ENCODE data around the gene CSTF2T. TPM values are rescaled to one million over a fixed set of nuclear protein-coding genes. Genes with fewer than 3 reads are reported as not detected.

CSTF2T gene, protein sequence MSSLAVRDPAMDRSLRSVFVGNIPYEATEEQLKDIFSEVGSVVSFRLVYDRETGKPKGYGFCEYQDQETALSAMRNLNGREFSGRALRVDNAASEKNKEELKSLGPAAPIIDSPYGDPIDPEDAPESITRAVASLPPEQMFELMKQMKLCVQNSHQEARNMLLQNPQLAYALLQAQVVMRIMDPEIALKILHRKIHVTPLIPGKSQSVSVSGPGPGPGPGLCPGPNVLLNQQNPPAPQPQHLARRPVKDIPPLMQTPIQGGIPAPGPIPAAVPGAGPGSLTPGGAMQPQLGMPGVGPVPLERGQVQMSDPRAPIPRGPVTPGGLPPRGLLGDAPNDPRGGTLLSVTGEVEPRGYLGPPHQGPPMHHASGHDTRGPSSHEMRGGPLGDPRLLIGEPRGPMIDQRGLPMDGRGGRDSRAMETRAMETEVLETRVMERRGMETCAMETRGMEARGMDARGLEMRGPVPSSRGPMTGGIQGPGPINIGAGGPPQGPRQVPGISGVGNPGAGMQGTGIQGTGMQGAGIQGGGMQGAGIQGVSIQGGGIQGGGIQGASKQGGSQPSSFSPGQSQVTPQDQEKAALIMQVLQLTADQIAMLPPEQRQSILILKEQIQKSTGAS
- 15.3 TPM for total RNA-seq
- long read RNA-seq, full-length matches to known transcripts, result 27 of 27 reads
- long read RNA-seq, partial matches to known transcripts, result 0 of 27 reads
- long read RNA-seq, other reads (novel, unspliced or antisense), result 0 of 27 reads

GRCh38 chr10:51699475-51700227, at the start of gene CSTF2T:
Gene CSTF2T, minus strand, starts transcription at chr10:51699595. Its CDS starts 46 bp downstream, at chr10:51699549.
- TF ChIP-seq CTCF (IDR thresholded peaks at IDR 0.05), result no peak
- intact Hi-C loops (cut with DNase I), result no loop called here
- H3K9me3 ChIP-seq, result no peaks in the 10 kb centered on the region
- H3K36me3 ChIP-seq, result peaks cover 6% of the 10 kb centered on the region
- H3K4me1 ChIP-seq, result peaks cover 38% of the 10 kb centered on the region
- H3K27me3 ChIP-seq, result no peaks in the 10 kb centered on the region
- peak within 1 kb of the TSS; percentile 99 for H3K27ac ChIP-seq
- ATAC-seq (peak; percentile 97), DNase-seq (peak; percentile 91)
- peak within 1 kb of the TSS; percentile 88 for H3K4me3 ChIP-seq

- ATAC-seq (no peak), DNase-seq (no peak)
- Histone ChIP-seq H3K36me3 (no peaks in the 10 kb centered on the region), H3K27me3 (no peaks in the 10 kb centered on the region), H3K27ac (no peak overlapping the region), H3K9me3 (no peaks in the 10 kb centered on the region), H3K4me1 (no peaks in the 10 kb centered on the region), H3K4me3 (no peak overlapping the region)
- intact Hi-C loops (cut with DNase I), result no loop called here
- TF ChIP-seq CTCF (IDR thresholded peaks at IDR 0.05), result no peak
Observed at GRCh38 chr10:51748959-51749358, 49.6 kb upstream of the CSTF2T start.

DNA sequence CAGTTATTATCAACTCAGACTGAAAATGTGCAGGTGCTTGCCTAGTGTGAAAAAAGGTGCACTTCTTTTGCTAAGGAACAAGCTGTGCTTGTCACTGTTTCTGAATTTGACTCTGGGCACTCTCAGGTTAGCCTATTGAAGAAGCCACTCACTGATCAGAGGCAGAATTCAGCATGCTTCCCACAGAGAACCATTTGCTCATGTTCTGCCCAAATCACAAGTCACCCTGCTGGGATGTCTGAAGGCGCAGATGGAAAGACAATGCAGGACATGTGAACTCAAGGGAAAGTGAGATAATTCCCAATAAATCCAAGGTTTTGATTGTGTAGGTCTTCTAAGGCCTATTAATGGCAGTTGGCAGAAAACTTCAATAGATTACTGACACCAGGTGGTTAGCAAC, 47.8 kb upstream of the CSTF2T start:
- DNase-seq (no peak), ATAC-seq (no peak)
- Histone ChIP-seq H3K27me3 (no peaks in the 10 kb centered on the region), H3K36me3 (no peaks in the 10 kb centered on the region), H3K27ac (no peak overlapping the region), H3K4me1 (no peaks in the 10 kb centered on the region), H3K9me3 (no peaks in the 10 kb centered on the region), H3K4me3 (no peak overlapping the region)
- intact Hi-C loops (cut with DNase I), result no loop called here
- TF ChIP-seq CTCF (IDR thresholded peaks at IDR 0.05), result no peak

GRCh38 chr10:51745397-51745796, 46.0 kb upstream of the CSTF2T start:
- Histone ChIP-seq H3K27me3 (no peaks in the 10 kb centered on the region), H3K4me1 (no peaks in the 10 kb centered on the region), H3K27ac (no peak overlapping the region), H3K4me3 (no peak overlapping the region), H3K9me3 (no peaks in the 10 kb centered on the region), H3K36me3 (no peaks in the 10 kb centered on the region)
- intact Hi-C loops (cut with DNase I), result no loop called here
- DNase-seq (no peak), ATAC-seq (no peak)
- no peak for TF ChIP-seq CTCF (IDR thresholded peaks at IDR 0.05)

DNA sequence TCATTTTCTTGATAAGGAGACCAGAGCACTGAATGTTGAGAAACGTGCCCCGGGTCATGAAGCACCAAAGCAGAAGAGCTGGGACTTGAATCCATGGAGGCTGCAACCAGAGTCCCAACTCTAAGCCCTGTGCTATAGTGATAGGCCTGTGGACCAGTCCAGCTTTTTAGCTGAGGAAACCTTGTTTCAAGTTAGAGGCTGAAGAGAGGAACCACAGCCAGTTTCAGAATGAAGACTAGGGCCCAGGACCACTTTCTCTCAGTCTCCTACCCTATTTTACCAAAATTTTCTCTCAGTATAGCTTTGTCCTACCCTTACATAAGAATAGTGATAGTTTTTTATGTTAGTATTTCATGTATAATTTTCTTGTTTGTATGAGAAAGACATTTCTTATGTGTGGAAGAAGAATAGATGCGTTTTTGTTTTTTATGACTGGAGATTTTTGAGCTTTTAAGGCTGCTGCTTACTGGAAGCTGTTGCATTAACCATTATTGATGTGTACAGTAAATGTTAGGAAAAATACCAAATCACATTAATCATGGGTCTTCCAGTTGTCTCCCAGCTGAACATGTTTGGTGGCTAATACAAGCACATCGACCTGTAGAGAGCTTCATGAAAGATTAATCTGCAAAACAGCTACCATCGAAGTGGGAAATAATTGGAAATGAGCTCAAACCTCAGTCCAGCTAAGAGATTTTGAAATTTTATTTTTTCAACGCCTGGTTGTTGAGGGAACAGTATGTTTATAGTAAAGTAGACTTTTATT, 45.0 kb upstream of the CSTF2T start:
- DNase-seq (no peak), ATAC-seq (no peak)
- Histone ChIP-seq H3K27me3 (no peaks in the 10 kb centered on the region), H3K9me3 (no peaks in the 10 kb centered on the region), H3K27ac (no peak overlapping the region), H3K4me3 (no peak overlapping the region), H3K36me3 (no peaks in the 10 kb centered on the region), H3K4me1 (no peaks in the 10 kb centered on the region)
- TF ChIP-seq CTCF (IDR thresholded peaks at IDR 0.05), result no peak
- intact Hi-C loops (cut with DNase I), result no loop called here

Measured in upper lobe of right lung (tissue), 1 donor.